NCI-H774 (cell line): ENCODE data around the gene APOF.
"Not testable (repeated sequence)": the region's sequence is repeated elsewhere in the genome, so short reads cannot be mapped to it uniquely, and the experiment has no call there.

Source experiments
- DNase-seq: peaks from one replicate; lab custom pipeline; 2025; lab: John Stamatoyannopoulos, UW

Gene APOF, protein sequence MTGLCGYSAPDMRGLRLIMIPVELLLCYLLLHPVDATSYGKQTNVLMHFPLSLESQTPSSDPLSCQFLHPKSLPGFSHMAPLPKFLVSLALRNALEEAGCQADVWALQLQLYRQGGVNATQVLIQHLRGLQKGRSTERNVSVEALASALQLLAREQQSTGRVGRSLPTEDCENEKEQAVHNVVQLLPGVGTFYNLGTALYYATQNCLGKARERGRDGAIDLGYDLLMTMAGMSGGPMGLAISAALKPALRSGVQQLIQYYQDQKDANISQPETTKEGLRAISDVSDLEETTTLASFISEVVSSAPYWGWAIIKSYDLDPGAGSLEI

DNA sequence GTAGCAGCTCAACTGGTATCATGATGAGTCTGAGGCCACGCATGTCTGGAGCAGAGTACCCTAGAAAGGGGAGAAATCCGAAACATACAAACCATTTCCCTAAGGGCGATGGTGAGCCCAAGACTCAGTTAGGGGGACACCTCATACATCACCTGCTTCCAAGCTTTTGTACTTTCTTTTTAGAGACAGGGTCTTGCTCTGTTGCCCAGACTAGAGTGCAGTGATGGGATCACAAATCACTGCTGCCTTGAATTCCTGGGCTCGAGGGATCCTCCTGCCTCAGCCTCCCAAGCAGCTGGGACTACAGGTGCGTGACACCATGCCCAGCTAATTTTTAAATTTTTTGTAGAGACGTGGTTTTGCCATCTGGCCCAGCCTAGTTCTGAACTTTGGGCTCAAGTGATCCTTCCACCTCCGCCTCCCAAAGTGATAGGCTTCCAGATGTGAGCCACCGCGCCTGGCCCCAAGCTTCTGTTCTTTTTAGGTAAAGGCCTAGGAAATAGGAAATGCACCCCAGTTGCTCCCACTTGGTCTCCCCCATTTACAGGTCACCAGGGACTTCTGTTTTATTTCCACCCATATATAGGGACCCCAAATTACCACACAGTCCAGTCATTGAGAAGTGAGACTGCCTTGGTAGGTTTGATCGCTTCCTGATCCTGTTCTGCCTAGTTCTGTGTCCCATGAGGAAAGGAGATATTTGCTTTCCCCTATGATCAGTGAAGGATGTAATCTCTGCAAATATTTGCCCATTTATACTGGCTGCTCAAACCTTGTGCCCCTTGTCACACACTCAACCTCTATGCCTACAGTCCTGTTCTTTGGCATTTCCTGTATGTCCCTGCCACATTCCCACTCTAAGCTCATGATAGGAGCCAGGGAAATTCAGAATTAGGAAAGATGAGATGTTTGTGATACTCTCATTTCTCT lies at the start of gene APOF:
Gene APOF (minus strand): TSS at position 728 of the 930 bp plus-strand sequence. CDS start 112 bp downstream, at position 616.
- no peak for DNase-seq

DNA sequence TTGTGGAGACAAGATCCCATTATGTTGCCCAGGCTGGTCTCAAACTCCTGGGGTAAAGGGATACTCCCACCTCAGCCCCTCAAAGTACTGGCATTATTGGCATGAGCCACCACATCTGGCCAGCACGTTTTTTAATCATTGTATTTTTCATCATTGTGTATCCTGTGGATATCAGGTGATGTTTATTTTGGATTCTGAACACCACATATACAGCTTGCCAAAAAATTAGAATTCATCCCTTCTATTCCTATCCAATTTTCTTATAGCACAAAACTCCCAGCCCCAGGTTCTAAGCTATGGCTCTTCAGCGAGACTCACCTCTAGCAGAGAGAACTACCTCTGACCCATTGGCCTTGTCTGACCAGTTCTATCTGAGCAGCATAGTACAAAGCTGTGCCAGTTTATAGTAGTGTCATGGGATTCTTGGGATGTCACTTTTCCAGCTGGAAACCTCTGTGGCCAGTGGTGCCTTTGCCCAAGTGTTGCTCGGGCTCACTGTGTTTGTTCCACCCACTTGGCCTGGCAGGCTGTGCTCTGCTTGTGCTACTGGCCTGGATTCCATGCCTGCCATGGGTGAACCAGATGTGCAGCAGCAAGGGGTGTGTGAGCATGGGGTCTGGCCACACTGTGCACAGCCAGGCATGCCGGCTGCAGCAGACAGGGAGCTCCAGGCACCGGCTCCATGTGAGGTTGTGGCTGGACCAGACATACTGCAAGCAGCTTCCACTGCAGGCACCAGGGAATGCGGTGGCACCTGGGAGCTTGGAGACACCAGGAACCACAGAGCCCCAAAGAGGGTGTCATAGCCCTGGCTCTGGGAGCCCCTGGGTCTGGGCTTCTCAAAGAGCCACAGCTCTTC lies 49.4 kb upstream of the APOF start:
- DNase-seq: no peak

DNA sequence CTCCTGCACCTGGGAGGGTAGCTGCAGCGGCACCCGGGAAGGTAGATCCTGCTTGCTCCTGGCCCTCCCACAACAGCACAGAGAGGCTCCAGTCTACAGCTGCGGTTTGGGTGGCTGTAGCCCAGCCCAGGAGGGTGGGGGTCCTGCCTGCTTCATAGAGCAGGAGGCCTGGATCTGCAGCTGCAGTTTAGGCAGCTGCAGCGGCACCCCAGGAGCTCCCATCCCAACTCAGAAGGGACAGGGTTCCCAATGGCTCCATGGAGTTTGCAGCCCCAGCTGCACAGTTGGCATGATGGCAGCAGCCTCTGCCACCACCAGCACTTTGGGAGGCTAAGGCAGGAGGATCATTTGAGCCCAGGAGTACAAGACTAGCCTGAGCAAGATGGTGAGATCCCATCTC lies 48.1 kb upstream of the APOF start:
- DNase-seq: no peak

DNA sequence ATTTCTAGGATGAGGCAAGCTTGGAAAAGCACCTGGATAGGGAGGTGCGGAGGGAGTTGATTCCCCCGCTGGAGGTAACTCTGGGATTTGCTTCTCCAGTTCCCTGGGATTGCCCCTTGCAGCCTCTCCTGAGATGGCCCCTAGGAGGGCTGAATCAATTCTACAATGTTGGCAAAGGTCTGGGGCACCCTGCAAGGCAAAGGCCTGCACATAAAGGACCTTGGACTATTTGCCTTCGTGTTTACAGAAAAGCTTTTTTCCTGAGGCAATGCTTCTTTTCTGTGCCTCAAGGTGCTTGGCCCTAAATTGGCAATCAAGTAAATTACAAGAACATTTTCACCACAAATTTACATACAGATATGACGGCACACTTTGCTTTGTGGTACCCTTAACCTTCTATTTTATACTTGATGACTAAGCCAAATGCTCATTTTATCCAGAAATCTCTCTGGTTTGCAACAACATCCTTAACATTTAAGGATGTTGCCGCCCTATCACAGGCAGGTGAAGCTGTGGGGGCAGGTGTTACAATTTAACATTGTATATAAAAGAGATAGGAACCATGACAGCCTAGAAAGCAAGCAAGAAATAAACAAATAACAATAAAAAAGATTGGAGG lies 46.3 kb upstream of the APOF start:
- no peak for DNase-seq

DNA sequence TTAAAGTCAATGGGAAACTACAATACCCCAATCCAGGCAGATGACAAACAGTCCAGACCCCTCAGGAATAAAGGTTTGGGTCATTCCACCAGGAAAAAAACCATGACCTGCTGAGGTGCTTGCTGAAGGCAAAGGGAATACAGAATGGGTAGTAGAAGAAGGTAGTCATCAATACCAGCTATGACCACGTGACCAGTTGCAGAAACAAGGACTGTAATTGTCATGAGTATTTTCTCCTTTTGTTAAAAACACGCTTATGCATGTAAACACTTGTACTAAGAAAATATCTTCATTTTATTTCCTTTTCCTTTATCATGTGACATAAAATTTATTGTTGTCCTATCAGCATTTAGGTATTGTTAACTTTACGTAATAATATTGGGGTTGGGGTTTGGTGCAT lies 41.6 kb upstream of the APOF start:
- DNase-seq: not testable (repeated sequence)

DNA sequence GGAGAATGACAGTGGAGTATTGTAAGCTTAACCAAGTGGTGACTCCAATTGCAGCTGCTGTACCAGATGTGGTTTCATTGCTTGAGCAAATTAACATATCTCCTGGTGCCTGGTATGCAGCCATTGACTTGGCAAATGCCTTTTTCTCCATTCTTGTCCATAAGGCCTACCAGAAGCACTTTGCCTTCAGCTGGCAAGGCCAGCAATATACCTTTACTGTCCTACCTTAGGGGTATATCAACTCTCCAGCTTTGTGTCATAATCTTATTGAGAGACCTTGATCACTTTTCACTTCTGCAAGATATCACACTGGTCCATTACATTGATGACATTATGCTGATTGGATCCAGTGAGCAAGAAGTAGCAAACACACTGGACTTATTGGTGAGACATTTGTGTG lies 39.0 kb upstream of the APOF start:
- not testable (repeated sequence) for DNase-seq

DNA sequence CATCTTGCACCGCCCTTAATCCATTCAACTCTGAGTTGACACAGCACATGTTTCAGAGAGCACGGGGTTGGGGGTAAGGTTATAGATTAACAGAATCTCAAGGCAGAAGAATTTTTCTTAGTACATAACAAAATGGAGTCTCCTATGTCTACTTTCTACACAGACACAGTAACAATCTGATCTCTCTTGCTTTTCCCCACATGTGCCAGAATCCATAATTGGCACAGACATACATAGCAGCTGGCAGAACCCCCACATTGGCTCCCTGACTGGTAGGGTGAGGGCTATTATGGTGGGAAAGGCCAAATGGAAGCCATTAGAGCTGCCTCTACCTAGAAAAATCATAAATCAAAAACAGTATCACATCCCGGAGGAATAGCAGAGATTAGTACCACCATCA lies 38.5 kb upstream of the APOF start:
- DNase-seq: not testable (repeated sequence)

DNA sequence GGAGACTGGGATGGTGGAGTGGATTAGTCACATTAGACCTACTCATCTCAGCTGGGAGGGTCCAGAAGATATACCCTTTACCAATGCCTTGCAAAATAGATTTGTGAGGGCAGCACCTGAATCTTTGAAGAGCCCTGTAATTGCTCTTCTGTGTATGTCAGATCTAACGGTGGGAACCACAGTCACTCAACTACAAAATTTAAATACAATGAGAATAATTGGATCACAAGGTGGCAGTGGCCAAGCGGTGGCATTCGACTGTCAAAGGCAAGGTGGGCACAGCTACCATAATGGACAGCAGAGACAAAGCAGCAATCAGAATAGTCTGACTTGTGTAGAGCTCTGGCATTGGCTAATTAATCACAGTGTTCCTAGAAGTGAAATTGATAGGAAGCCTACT lies 36.8 kb upstream of the APOF start:
- DNase-seq: not testable (repeated sequence)

DNA sequence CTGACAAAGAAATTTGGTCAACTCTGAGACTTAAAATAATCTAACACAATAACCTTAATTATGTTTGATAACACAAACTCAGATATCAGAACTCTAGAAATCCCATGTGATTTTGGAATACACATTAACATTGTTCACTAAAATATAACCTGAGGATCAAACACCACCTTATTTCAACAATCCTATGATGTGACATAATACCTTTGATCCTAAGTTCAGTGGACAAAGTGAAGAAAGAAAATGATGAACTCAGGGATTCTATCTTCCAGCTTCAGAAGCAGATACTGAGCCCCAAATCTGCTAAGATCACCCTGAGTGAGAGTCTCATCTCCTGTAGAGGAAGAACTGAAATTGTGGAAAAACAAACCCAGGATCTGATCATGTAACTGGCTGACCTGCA lies 35.7 kb upstream of the APOF start:
- no peak for DNase-seq

DNA sequence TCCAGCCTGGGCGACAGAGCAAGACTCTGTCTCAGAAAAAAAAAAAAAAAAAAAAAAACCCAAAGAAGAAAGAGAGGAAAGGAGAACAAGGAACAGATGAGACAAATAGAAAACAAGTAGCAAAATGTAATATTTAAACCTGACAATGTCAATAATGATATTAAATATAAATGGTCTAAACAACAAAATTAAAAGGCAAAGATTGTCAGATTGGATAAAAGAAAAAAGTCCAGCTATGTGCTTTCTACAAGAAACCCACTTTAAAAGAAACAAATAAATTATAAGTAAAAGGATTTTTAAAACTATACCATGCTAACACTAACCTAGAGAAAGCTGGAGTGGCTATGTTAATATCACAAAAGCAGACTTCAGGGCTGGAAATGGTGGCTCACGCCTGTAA lies 29.7 kb upstream of the APOF start:
- no peak for DNase-seq

DNA sequence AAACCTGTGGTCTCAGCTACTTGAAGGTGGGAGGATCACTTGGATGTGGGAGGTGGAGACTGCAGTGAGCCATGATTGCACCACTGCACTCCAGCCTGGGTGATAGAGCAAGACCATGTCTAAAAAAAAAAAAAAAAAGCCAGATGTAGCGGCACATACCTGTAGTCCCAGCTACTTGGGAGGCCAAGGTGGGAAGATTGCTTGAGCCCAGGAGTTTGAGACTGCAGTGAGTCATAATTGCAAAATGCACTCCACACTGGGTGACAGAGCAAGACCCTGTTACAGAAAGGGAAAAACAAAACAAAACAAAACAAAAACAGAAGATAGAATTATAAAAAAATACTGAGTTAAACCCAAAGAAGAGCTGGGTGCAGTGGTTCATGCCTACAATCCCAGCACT lies 29.1 kb upstream of the APOF start:
- DNase-seq: no peak

DNA sequence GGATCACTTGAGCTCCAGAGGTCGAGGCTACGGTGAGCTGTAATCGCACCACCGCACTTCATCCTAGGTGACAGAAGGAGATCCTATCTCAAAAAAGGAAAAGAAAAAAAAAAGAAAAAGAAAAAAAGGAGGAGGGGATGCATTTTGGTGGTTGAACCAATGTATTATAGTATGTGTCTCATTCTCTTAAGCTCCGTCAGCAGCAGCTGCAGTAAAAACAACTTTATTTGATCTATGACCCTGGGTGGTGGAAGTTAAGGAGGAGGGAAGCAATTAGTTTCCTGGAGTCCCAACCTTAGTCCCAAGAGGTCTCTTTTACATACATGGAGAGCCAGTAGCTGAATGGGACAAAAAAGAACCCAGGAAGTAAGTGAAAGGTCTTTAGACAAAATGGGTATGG lies 26.8 kb upstream of the APOF start:
- no peak for DNase-seq

DNA sequence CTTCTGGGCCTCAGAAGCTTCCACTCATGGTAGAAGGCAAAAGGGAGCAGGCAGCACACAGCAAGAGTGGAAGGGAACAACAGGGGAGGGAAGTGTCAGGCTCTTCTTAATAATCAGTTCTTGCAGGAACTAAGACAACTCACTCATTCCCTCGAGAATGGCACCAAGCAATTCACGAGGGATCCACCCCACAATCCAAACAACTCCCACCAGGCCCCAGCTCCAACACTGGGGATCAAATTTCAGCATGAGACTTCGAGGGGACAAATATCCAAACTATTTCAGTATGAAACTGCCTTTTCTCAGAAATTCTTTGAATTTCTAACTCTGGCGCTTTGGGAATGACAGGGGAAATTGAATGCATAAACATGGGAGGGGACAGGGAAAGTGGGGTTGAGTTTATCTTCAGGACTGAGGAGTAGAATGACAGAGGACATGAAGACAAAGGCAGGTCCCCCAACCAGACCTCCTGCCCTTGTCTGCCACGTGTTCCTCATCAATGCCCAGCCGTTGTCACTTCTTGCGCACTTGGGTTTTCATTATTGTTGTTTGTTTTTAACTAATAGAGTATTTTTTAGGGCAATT lies 24.6 kb upstream of the APOF start:
- no peak for DNase-seq

DNA sequence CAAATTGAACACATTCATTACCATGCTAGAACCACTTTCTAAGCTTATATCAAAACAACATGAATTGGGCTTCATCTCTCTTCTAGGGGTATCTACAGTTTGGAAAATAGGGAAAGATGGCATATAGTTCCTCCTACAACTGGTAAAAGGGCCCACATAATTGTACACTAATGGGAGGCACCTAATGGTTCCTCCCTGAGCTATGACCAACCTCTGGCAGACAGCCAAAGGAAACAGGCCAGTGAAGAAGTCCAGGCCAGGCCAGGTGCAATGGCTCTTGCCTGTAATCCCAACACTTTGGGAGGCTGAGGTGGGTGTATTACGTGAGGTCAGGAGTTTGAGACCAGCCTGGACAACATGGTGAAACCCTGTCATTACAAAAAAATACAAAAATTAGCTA lies 23.2 kb upstream of the APOF start:
- peak; percentile 75 for DNase-seq

DNA sequence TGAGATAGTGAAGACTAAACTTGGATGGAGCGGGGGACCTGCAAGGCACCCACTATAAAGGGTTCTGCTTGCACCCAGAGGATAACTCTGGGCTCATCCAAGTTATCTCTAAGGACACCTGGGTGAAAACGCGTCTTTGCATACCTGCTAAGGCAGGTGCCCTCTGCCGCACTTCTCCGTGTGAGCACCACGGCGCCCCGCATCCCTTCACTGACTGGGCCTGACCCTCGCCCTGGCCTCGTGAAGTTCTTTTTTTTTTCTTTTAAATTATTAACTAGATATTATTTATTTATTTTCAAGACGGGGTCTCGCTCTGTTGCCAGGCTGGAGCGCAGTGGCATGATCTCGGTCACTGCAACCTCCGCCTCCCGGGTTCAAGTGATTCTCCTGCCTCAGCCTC lies 20.0 kb upstream of the APOF start:
- DNase-seq: no peak

DNA sequence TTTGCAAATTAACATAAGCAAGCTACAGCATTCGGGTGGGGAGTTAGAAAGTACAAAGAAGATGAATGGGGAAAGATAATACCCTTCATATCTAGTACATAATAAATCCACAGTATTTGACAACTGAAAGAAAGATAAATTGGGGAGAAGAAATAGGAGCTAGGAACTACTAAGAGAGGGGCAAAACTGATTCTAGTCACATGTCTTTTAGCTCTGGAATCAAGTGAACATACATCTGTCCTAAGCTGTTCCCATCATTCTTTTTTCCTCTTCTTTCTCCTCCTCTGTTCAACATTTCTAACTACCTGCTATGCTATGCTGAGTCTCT lies 15.3 kb upstream of the APOF start:
- no peak for DNase-seq

DNA sequence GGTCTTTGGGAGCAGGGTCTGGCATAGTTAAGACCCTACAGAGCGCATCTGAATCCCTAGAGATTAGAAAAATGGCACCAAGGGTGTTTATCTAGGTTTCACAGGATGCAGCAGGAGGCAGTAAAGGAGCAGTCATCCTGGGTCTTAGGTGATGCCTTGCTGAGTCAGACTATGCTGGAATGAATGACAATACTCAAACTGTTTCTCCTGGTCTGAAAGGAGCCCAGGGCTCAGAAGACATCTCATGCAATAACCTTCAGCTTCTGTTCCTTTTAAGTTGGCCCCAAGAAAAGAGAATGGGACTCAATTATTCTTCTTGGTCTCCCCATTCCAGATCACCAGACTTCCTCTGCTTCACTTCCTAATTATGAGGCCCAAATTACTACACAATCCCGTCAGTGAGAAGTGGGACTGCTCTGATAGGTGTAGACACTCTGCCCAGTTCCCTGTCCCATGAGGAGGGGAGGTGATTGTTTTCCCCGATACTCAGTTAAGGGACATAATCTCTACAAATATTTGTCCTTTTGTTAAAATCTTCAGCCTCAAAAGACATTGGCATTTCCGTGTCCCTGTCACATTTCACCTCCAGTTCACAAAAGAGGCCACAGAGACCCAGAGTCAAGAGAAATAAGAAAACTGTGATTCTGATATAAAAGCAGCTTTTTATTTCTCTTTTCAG lies 14.8 kb upstream of the APOF start:
- no peak for DNase-seq

DNA sequence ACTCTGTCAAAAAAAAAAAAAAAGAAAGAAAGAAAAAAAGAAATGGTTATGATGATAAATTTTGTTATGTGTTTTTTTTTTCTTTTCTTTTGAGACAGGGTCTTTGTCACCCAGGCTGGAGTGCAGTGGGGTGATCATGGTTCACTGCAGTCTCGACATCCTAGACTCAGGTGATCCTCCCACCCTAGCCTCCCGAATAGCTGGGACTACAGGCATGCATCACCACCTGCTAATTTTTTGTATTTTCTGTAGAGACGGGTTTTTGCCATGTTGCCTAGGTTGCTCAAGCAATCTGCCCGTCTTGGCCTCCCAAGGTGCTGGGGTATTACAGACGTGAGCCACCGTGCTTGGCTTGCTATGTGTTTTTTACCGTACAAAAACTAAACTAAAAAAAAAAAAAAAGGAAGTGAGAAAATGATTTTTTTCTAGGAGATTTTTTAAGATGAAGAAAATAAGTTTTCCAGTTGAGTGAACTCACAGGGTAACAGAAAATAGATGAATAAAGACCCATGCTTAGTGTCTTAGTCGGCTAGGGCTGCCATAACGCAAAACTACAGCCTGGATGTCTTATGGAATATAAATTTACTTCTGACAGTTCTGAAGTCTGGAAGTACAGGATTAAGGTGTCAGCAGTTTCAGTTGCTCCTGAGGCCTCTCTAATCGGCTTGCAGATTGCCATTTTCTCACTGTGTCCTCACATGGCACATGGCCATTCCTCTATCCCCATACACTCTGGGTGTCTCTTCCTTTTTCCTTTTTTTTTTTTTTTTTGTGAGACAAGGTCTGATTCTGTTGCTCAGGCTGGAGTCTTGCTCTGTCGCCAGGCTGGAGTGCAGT lies 13.2 kb upstream of the APOF start:
- no peak for DNase-seq

DNA sequence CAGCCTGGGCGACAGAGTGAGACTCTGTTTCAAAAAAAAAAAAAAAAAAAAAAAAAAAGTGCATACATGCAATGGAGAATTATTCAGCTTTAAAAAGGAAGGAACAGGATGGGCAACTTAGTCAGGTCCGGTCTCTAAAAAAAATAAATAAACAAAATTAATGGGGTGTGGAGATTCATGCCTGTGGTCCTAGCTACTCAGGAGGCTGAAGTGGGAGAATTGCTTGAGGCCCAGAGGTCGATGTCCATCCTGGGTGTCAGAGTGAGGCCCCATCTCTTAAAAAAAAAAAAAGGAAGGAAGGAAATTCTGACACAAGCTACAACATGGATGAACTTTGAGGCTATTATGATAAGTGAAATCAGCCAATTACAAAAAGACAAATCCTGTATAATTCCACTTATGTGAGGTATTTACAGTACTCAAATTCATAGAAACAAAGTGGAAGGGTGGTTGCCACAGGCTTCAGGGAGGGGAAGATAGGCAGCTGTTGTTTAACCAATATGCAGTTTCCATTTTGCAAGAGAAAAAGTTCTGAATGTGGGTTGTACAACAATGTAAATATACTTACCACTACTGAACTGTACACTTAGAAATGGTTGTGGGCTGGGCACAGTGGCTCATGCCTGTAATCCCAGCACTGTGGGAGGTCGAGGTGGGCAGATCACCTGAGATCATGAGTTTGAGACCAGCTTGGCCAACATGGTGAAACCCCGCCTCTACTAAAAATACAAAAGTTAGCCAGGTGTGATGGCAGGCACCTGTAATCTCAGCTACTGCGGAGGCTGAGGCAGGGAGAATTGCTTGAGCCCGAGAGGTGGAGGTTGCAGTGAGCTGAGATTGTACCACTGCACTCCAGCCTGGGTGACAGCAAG lies 12.3 kb upstream of the APOF start:
- no peak for DNase-seq
